Measurements from ENCODE around the gene EPS8L3. TPM values are rescaled to one million over a fixed set of nuclear protein-coding genes. Genes with fewer than 3 reads are reported as not detected.

Gene EPS8L3
- polyA plus RNA-seq, 1 donor from 2014 or later, result not detected

GRCh38 chr1:109721971-109722370 is 41.8 kb downstream of the EPS8L3 start:
- Histone ChIP-seq H2AFZ (ENCODE audit: low read depth, low read length) (no peak overlapping the region), H3K36me3 (ENCODE audit: insufficient read depth, low read length) (no peaks in the 10 kb centered on the region), H3K27me3 (ENCODE audit: insufficient read depth, low read depth, low read length) (no peaks in the 10 kb centered on the region), H3K27ac (ENCODE audit: low read length) (no peak overlapping the region), H3K9me3 (ENCODE audit: low read length) (no peaks in the 10 kb centered on the region), H4K20me1 (ENCODE audit: insufficient read depth) (no peaks in the 10 kb centered on the region), H3F3A (ENCODE audit: insufficient read depth, low read length, poor library complexity, severe bottlenecking) (no peaks in the 10 kb centered on the region), H3K4me3 (ENCODE audit: low read length) (no peak overlapping the region), H3K4me2 (ENCODE audit: low read length) (no peak overlapping the region), H3K79me2 (replicated peaks; ENCODE audit: insufficient read depth, low read length) (no peaks in the 10 kb centered on the region), H3K9me2 (ENCODE audit: insufficient read depth, low read length) (no peaks in the 10 kb centered on the region), H3K9ac (ENCODE audit: low read length) (no peak overlapping the region)
- TF ChIP-seq EZH2 (IDR thresholded peaks at IDR 0.05; ENCODE audit: borderline replicate concordance, insufficient read depth, low read length, poor library complexity, severe bottlenecking) (no peak), EP300 (conservative IDR thresholded peaks at IDR 0.05; ENCODE audit: poor library complexity, severe bottlenecking) (no peak), POLR2AphosphoS5 (IDR thresholded peaks at IDR 0.05) (no peak), MXI1 (conservative IDR thresholded peaks at IDR 0.05; ENCODE audit: poor library complexity, severe bottlenecking) (no peak), SMC3 (conservative IDR thresholded peaks at IDR 0.05; ENCODE audit: poor library complexity) (no peak), RAD21 (conservative IDR thresholded peaks at IDR 0.05) (no peak)

GRCh38 chr1:109721042-109721441 is 42.7 kb downstream of the EPS8L3 start:
- H4K20me1 ChIP-seq (ENCODE audit: insufficient read depth), result no peaks in the 10 kb centered on the region
- no peaks in the 10 kb centered on the region for H3K9me3 ChIP-seq (ENCODE audit: low read length)
- H3K9ac ChIP-seq (ENCODE audit: low read length), result no peak overlapping the region
- H2AFZ ChIP-seq (ENCODE audit: low read depth, low read length), result no peak overlapping the region
- H3K36me3 ChIP-seq (ENCODE audit: insufficient read depth, low read length), result no peaks in the 10 kb centered on the region
- no peak overlapping the region for H3K4me3 ChIP-seq (ENCODE audit: low read length)
- H3K79me2 ChIP-seq (replicated peaks; ENCODE audit: insufficient read depth, low read length), result no peaks in the 10 kb centered on the region
- no peaks in the 10 kb centered on the region for H3K27me3 ChIP-seq (ENCODE audit: insufficient read depth, low read depth, low read length)
- H3F3A ChIP-seq (ENCODE audit: insufficient read depth, low read length, poor library complexity, severe bottlenecking), result no peaks in the 10 kb centered on the region
- TF ChIP-seq CTCF (IDR thresholded peaks at IDR 0.05; ENCODE audit: poor library complexity, severe bottlenecking) (no peak), MXI1 (conservative IDR thresholded peaks at IDR 0.05; ENCODE audit: poor library complexity, severe bottlenecking) (no peak), POLR2AphosphoS5 (IDR thresholded peaks at IDR 0.05) (no peak), TAF1 (IDR thresholded peaks at IDR 0.05; ENCODE audit: low read depth) (no peak), REST (IDR thresholded peaks at IDR 0.05; ENCODE audit: borderline replicate concordance) (no peak), EZH2 (IDR thresholded peaks at IDR 0.05; ENCODE audit: borderline replicate concordance, insufficient read depth, low read length, poor library complexity, severe bottlenecking) (no peak), SMC3 (conservative IDR thresholded peaks at IDR 0.05; ENCODE audit: poor library complexity) (no peak)
- H3K9me2 ChIP-seq (ENCODE audit: insufficient read depth, low read length), result no peaks in the 10 kb centered on the region
- no peak overlapping the region for H3K27ac ChIP-seq (ENCODE audit: low read length)
- no peak overlapping the region for H3K4me2 ChIP-seq (ENCODE audit: low read length)

Data from neural cell (in vitro differentiated cells).